ENCODE data around the gene POLR2I.

The POLR2I gene

GRCh38 chr19:36115453-36116343 is 1.0 kb upstream of the POLR2I start, which contains the start of gene TBCB (continued):
- TF ChIP-seq ZNF18 (tag by site-specific recombination; IDR thresholded peaks at IDR 0.05) (peak; percentile 26), ZNF398 (tag by site-specific recombination; IDR thresholded peaks at IDR 0.05) (peak; percentile 67; the same call in 1 of the 2 replicates), TSHZ1 (tag by site-specific recombination; IDR thresholded peaks at IDR 0.05; ENCODE audit: borderline replicate concordance) (no peak), KLF8 (tag by site-specific recombination; IDR thresholded peaks at IDR 0.05) (peak; percentile 99), ZBTB8A (tag by site-specific recombination; IDR thresholded peaks at IDR 0.05) (peak; percentile 98), ZNF585B (tag by site-specific recombination; IDR thresholded peaks at IDR 0.05) (no peak), ZNF391 (tag by site-specific recombination; IDR thresholded peaks at IDR 0.05; ENCODE audit: borderline replicate concordance, low read depth) (peak; percentile 73; the same call in 1 of the 2 replicates), ZBTB44 (tag by site-specific recombination; IDR thresholded peaks at IDR 0.05) (no peak; the same call in 1 of the 2 replicates), ZBTB48 (tag by site-specific recombination; IDR thresholded peaks at IDR 0.05) (peak; percentile 62; the same call in 1 of the 2 replicates), BCL11A (tag by site-specific recombination; IDR thresholded peaks at IDR 0.05; ENCODE audit: low read depth) (no peak), ZFP69B (tag by site-specific recombination; IDR thresholded peaks at IDR 0.05) (peak; percentile 41; the same call in 1 of the 2 replicates), ZSCAN18 (tag by site-specific recombination; IDR thresholded peaks at IDR 0.05) (no peak), ZSCAN23 (tag by site-specific recombination; IDR thresholded peaks at IDR 0.05) (no peak), ZNF629 (tag by site-specific recombination; IDR thresholded peaks at IDR 0.05) (no peak), INSM2 (tag by site-specific recombination; IDR thresholded peaks at IDR 0.05) (peak; percentile 69; the same call in 1 of the 2 replicates), PRDM4 (tag by site-specific recombination; IDR thresholded peaks at IDR 0.05) (0 out of 2 replicates have a peak, but pooled peaks have one; percentile 40), ZBTB6 (tag by site-specific recombination; IDR thresholded peaks at IDR 0.05) (no peak), KLF7 (tag by site-specific recombination; IDR thresholded peaks at IDR 0.05; ENCODE audit: borderline replicate concordance) (peak; percentile 95), ZNF843 (tag by site-specific recombination; IDR thresholded peaks at IDR 0.05) (no peak; the same call in 1 of the 2 replicates)
